Activated CD8-positive, alpha-beta memory T cell treated with anti-CD3 and anti-CD28 coated beads for 48 hours (primary cell): ENCODE measurements around the gene POLR2E.

Source experiments
- DNase-seq, 3 experiments: peaks; one replicate each; pipeline ENCODE4 v3.0.0-alpha.2; 2020; ENCODE audit warnings: low read depth in 2 of 3, low spot score in 2 of 3

The POLR2E gene

GRCh38 chr19:1098177-1099051, 3.2 kb upstream of the POLR2E start:
- DNase-seq = no peak

GRCh38 chr19:1097810-1098176, 2.6 kb upstream of the POLR2E start:
- DNase-seq = no peak

GRCh38 chr19:1094655-1094977, 559 bp downstream of the POLR2E start:
- DNase-seq = no peak

- DNase-seq = no peak
These were observed 1.2 kb downstream of the POLR2E start for GRCh38 chr19:1093811-1094553.

GRCh38 chr19:1093330-1093729, 1.8 kb downstream of the POLR2E start:
- DNase-seq = no peak

- no peak for DNase-seq
These were observed 3.5 kb downstream of the POLR2E start for GRCh38 chr19:1091544-1092175.

- DNase-seq = no peak
These were observed 4.2 kb downstream of the POLR2E start for GRCh38 chr19:1090731-1091543.

- DNase-seq = no peak
These were observed 5.3 kb downstream of the POLR2E start for GRCh38 chr19:1089891-1090290.

- no peak for DNase-seq
These were observed 5.9 kb downstream of the POLR2E start for GRCh38 chr19:1089126-1089771.

GRCh38 chr19:1088416-1089010, 6.7 kb downstream of the POLR2E start:
- no peak for DNase-seq

GRCh38 chr19:1087813-1088415, 7.3 kb downstream of the POLR2E start:
- no peak for DNase-seq

GRCh38 chr19:1086613-1087012, 8.6 kb downstream of the POLR2E start:
- DNase-seq = no peak

- DNase-seq = no peak
These were observed 9.3 kb downstream of the POLR2E start for GRCh38 chr19:1085676-1086442.

GRCh38 chr19:1085053-1085658, 10.0 kb downstream of the POLR2E start:
- no peak for DNase-seq

- DNase-seq = no peak
These were observed 10.9 kb downstream of the POLR2E start for GRCh38 chr19:1084024-1084868.

GRCh38 chr19:1082928-1083816, 12.0 kb downstream of the POLR2E start:
- no peak for DNase-seq
